Spleen (tissue), 7 donors: Measurements from ENCODE around the gene GARRE1.

ENCODE experiments used
- CTCF ChIP-seq, 11 experiments: fragments of 200-600 bp in 7 of 11; fragments of 450-650 bp in 4 of 11; sonication (generic) in 4 of 11; IDR thresholded peaks in 8 of 11; conservative IDR thresholded peaks in 3 of 11; 1 replicate in 7 of 11; 2 replicates in 4 of 11; pipeline versions ENCODE4 v1.4.0 to v1.8.0; 2016 to 2021; ENCODE audit warnings: antibody characterized with exemption in 11 of 11, inconsistent platforms in 4 of 11, mild to moderate bottlenecking in 1 of 11
- POLR2A ChIP-seq, 3 donors: fragments of 450-650 bp; IDR thresholded peaks; one replicate each; pipeline ENCODE4 v1.5.1; 2017; ENCODE audit warnings: antibody characterized with exemption in 3 of 3, mild to moderate bottlenecking in 1 of 3
- POLR2AphosphoS5 ChIP-seq, 3 donors: sonication (generic); formaldehyde crosslinking; IDR thresholded peaks; one replicate each; pipeline ENCODE4 v1.5.1; 2017; ENCODE audit warnings: antibody characterized with exemption in 3 of 3
- donor health status: DM: no; HTN: no; CAD: no; lungs with moderate emphysema.
- donor health status: DM: no; HTN: no; CAD: no.
- donor health status: DM: no; HTN: no; CAD: no.

DNA sequence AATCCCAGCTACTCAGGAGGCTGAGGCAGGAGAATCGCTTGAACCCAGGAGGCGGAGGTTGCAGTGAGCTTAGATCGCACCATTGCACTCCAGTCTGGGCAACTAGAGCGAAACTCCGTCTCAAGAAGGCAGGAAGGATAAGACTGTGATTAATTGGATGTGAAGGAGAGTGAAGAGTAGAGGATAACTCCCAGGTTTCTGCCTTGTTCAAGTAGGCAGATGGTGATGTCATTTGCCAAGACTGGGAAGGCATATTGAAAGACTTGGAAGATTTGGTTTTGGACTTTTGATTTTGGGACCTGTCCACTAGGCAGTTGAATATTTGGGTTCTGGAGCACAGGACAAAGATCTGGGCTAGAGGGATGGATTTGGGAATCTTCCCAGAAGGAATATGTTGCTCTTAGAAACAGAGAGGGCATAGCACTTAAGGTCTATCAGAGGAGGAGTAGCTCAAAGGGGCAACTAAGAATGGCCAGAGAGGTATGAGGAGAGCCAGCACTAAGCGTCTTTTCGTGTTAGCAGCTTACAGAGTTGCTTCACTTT, 20.0 kb downstream of the GARRE1 start:
- TF ChIP-seq POLR2AphosphoS5 (IDR thresholded peaks at IDR 0.05) (no peak), CTCF (IDR thresholded peaks at IDR 0.05 in 8 of 11, conservative IDR thresholded peaks at IDR 0.05 in 3 of 11) (no peak), POLR2A (IDR thresholded peaks at IDR 0.05) (no peak)
